ENCODE results near the gene ANKHD1.
"Not testable (repeated sequence)": the region's sequence is repeated elsewhere in the genome, so short reads cannot be mapped to it uniquely, and the experiment has no call there.

The ANKHD1 gene

DNA sequence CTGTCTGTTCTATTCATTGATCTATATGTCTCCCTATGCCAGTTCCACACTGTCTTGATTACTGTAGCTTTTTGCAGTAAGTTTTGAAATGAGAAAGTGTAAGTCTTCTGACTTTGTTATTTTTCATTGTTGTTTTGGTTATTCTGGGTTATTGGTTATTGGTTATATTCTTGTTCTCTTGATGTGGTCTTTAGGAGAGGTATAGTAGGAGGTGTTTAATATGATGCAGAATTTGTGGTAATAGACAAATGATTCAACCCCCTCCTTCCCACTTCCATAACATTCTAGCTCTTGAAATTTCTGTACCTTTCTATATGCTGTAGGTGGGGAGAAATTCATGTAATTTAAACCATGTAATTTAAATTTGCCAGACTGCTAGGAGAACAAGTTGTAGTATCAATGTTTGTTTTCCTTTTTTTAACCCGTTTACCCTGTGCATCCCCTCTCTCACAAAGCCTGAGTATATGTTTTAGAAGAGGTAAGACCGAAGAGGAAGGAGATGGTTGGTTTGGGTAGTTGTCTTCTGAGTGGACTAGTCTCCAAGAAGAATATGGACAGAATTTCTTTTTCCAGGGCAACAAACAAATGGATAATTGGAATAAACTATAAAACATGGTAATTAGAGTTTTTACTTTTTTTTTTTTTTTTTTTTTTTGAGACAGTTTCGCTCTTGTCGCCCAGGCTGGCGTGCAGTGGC, 19.2 kb downstream of the ANKHD1 start:
- DNase-seq (ENCODE audit: low spot score) = no peak

DNA sequence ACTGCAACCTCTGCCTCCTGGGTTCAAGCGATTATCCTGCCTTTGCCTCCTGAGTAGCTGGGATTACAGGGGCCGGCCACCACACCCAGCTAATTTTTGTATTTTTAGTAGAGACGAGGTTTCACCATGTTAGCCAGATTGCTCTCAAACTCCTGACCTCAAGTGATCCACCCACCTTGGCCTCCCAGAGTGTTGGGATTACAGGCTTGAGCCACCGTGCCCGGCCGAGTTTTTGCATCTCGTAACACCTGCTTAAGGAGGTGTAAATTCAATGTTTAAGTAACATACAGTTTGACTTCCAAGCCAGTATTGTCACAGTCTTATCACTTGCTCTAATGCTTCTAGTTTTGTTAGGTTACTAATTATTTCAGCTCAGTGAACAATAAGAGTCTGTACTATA, 19.7 kb downstream of the ANKHD1 start:
- not testable (repeated sequence) for DNase-seq (ENCODE audit: low spot score)

DNA sequence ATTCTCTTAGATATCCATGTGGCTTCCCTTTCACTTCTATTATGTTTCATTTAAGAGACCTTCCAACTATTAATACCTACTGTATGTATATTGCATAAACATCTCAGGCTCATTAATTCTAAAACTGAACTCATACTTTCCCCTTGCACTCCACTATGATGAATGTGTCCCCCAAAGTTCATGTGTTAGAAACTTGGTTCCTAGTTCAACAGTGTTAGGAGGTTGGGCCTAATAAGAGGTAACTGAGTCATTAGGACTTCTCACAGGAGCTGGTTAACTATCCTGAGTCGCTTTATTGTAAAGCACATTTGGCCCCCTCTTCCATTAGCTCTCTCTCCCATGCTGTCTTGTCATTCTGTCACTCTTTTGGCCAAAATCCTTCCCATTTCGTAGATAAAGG, 22.0 kb downstream of the ANKHD1 start:
- DNase-seq (ENCODE audit: low spot score) = no peak

DNA sequence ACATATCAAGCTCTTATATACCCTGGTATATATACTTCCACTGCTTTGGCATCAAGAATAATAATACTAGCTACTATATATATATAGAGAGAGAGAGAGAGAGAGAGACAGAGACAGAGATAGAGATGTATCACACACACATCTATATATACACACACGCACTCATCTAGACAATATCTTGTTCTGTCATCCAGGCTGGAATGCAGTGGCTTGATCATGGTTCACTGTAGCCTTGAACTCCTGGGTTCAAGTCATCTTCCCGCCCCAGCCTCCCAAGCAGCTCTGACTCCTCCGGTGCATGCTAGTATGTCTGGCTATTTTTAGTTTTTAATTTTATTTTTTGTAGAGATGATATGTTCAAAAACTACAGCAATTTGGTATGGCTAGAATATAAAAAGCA, 22.5 kb downstream of the ANKHD1 start:
- no peak for DNase-seq (ENCODE audit: low spot score)

DNA sequence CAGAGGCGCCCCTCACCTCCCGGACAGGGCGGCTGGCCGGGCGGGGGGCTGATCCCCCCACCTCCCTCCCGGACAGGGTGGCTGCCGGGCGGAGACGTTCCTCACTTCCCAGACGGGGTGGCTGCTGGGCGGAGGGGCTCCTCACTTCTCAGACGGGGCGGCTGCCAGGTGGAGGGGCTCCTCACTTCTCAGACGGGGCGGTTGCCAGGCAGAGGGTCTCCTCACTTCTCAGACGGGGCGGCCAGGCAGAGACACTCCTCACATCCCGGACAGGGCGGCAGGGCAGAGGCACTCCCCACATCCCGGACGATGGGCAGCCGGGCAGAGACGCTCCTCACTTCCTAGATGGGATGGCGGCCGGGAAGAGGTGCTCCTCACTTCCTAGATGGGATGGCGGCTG, 26.1 kb downstream of the ANKHD1 start:
- not testable (repeated sequence) for DNase-seq (ENCODE audit: low spot score)

DNA sequence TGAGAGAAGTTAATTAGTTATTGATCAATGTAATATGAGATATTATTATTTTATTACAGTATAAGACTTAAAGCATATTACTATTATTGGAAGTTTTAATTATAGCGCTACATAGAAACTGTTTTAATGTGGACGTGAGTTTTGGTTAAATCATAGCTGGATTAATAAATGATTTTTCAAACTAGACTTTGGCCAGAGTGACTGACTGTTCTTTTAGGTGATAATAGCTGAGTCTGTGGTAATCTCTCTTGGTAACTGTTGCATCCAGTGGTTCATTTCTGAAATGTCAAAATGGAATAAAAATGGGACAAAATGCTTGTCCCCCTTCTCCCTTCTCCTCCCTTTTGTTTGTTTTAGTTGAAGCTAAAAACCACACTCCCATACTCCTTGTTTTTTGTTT, 28.1 kb downstream of the ANKHD1 start:
- no peak for DNase-seq (ENCODE audit: low spot score)

DNA sequence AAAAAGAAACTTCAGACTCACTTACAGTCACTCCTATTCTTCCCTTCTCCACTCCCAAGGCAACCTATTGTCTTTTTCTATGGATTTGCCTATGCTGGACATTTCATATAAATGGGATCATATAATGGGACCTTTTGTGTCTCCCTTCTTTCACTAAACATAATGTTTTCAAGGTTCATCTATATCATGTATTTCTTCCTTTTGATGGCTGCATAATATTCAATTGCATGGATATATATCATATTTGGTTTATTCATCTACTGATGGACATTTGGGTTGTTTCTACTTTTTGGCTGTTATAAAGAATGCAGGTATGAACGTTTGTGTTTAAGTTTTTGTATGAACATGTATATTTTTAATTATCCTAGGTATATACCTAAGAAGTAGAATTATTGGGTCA, 30.6 kb downstream of the ANKHD1 start:
- no peak for DNase-seq (ENCODE audit: low spot score)

DNA sequence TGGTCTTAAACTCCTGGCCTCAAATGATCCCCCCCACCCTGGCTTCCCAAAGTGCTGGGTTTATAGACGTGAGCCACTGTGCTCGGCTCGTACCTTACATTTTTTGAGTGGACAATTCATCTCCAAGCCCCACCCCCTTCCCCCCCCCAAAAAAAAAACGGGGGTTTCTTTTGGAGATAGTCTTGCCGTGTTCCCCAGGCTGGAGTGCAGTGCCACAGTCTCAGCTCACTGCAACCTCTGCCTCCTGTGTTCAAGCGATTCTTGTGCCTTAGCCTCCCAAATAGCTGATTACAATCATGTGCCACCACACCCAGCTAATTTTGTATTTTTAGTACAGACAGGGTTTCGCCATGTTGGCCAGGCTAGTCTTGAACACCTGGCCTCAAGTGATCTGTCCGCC, 31.3 kb downstream of the ANKHD1 start:
- DNase-seq (ENCODE audit: low spot score) = no peak

DNA sequence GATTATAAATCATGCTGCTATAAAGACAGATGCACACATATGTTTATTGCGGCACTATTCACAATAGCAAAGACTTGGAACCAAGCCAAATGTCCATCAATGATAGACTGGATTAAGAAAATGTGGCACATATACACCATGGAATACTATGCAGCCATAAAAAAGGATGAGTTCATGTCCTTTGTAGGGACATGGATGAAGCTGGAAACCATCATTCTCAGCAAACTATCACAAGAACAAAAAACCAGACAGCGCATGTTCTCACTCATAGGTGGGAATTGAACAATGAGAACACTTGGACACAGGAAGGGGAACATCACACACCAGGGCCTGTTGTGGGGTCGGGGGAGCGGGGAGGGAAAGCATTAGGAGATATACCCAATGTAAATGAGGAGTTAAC, 55.7 kb downstream of the ANKHD1 start:
- DNase-seq (ENCODE audit: low spot score) = not testable (repeated sequence)

DNA sequence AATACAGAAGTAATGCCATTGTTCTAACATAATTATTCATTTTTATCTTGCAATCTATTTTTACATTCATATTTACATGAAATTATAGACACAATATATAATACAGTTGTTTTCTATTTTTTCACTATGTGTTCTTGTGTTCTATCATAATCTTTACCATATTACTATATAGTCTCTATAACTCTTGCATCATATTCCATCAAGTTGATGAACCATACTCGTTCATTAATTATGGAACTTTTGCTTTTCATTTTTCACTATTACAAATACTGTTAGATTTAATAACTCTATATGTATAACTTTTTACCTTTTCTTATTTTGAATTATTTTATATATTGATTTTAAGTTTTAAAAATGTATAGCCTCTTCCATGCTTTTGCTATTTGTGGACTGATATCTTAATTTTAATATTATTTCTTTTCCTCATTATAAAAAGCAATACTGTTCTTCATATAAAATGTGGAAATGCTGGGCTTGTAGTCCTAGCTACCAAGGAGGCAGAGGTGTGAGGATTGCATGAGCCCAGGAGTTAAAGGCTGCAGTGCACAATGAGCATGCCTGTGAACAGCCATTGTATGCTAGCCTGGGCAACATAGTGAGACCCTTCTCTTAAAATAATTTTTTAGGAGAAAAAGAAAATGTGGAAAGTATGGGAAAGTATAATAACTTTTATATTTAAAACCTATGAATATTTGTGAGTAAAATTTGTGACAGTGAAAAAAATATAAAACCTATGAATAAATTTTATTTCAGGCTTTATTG, 65.5 kb downstream of the ANKHD1 start:
- DNase-seq (ENCODE audit: low spot score) = no peak

DNA sequence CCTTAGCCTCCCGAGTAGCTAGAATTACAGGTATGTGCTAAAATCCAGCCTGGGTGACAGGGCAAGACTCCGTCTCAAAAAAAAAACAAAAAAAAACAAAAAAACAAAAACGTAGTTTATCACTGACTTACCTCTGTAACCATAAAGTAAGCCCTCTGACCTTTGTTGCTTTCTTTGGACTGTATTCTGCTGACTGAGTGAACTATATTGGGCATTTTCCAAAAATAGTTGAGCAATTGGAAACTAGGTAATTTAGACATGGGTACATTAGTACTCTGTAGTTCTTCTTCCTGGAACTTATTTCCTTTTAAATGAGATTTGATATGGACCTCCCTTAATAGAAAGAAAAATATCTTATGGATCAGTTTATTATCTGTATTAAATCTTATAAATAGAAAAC, 66.6 kb downstream of the ANKHD1 start:
- DNase-seq (ENCODE audit: low spot score) = no peak

DNA sequence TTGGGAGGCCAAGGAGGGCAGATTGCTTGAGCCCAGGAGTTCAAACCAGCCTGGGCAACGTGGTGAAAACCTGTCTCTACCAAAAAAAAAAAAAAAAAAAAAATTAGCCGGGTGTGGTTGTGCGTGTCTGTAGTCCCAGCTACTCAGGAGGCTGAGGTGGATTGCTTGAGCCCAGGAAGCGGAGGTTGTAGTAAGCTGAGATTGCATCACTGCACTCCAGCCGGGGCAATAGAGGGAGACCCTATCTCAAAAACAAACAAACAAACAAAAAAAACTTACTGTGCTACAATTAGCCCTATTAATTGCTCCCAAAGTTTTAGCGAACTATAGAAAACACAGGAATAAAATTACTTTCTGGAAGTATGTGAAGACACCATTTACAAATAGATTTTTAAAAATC, 67.6 kb downstream of the ANKHD1 start:
- DNase-seq (ENCODE audit: low spot score) = no peak

DNA sequence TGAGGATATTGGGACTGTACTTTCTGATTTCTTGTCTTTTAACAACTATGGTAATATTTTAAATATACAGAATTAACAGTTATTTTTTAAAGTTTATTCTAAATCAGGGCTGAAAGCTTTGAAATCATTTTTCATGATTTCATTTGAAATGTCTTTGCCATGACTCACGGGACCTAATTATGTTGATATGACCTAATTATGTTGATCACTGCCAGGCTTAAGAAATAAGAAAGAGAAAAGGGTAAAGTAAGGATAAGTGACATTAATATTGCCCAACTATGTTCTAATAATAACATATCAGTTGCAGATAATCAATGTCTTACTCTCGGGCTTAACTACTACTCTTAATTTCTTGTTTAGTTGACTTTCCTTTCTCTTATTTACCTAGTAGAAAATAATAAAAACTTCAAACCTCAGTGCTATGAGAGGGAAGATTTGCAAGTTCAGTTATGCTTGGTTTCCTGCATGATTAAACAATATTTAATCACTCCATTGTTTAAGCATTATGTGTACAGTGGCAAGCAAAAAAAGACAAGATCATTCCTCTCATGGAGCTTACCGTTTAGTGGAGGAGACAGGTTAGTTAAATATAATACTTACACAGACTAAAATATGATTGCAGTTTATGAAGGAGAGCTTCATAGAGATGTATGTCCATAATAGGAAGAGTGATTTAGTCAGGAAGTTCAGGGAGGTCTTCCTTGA, 78.8 kb downstream of the ANKHD1 start:
- no peak for DNase-seq (ENCODE audit: low spot score)

DNA sequence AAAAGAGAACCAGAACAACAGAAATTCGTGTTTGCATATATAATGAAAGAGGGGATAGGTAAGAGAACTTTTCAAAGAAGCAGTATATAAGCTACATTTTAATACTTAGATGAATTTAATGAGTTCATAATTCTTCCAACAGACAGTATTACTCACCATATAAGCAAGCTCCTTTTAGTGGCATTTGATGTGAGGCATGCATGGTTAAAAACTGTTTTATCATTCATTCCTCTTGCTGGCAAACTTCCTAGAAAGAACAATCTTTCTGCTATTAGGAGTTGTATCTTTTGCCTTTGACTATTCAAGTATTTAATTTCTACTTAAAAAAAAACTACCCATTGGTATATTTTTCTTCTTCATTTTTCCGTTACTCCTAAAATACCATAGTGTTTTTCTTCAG, 80.1 kb downstream of the ANKHD1 start:
- no peak for DNase-seq (ENCODE audit: low spot score)

DNA sequence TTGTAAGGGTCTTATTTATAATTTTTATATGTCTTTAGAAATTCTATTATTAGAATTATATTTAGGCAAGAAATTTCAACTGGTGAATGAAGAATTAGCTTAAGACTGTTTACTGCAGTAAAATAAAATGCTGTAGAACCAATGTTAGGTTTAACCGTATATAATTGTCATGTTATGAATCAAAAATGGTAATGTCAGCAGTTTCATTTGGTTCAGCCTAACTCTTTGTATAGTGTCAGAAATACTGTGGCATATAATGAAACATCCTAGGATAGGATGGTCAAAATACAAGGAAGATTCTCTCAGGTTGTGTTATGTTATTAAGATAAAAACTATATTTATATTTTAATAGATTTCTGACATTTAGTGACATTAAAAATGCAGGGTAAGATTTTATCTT, 81.4 kb downstream of the ANKHD1 start:
- no peak for DNase-seq (ENCODE audit: low spot score)

DNA sequence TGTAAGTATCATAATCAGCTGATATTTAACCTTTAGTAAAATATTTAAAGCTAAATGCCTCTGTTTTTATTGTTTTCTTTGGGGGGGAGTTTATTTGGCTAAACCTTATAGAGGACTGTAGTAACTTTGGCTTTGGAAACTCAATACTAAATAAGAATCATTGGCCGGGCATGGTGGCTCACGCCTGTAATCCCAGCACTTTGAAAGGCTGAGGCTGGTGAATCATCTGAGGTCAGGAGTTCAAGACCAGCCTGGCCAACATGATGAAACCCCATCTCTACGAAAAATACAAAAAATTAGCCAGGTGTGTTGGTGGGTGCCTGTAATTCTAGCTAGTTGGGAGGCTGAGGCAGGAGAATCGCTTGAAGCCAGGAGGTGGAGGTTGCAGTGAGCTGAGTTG, 86.5 kb downstream of the ANKHD1 start:
- DNase-seq (ENCODE audit: low spot score) = not testable (repeated sequence)

DNA sequence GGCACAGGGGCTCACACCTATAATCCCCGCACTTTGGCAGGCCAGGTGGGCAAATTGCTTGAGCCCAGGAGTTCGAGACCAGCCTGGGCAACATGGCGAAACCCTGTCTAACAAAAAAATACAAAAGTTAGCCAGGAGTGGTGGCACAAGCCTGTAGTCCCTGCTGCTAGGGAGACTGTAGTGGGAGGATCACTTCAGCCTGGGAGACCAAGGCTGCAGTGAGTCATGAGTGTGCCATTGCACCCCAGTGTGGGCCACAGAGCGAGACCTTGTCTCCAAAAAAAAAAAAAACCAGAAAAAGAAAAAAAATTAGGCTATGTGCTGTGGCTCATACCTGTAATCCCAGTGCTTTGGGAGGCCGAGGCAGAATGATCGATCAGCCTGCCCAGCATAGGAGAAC, 87.3 kb downstream of the ANKHD1 start:
- no peak for DNase-seq (ENCODE audit: low spot score)

DNA sequence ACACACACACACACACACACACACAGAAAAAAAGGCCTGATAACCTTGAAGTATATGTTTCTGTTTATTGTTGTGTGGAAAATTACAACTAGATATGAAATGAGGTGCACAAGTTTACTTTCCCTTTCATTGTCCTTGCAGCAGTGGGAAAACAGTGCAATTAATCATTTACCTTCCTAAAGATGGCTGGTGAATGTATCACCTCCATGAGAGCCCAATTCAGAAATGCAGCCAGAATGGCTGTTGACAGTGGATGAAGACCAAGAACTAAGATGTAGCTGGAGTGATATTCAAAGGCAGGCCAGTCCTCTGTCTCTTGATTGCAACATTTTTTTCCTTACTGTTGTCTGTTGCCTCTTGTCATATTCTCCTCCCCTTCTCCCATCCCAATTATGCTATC, 96.3 kb downstream of the ANKHD1 start:
- DNase-seq (ENCODE audit: low spot score) = no peak

DNA sequence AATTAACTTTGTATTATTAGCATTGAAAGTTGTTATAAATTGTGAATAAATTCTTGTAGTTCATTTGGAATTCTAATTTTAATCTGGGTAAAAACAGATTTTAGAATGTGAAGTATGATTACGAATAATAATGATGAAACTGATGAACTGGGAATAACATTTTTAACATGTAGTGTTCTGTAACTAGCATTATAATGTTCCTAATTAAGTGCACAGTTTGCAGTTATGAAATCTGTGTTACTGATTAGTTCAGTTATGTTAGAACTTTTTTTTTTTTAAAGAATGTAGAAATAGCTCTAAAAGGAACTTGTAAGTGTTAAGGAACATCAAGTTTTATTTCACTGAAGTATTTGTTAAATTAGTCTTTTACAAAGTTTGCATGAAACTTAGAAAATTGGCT, 97.0 kb downstream of the ANKHD1 start:
- no peak for DNase-seq (ENCODE audit: low spot score)

DNA sequence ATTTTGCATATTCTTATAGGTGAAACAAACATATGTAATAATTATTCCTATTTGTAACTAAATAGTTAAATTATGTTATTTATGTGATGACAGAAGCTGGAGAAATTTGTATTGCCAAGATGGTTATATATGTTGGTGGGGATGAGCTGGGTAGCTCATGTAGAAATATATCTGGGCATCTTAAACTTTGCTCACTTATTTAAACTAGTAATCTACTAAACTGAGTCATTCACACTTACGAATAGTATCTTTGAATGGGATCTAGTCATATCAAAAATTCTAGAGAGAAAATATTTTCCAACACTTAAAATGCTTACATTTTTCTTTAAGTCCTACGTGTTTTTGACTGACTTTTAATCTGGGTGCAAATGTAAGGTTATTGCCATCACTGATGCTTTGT, 101.2 kb downstream of the ANKHD1 start:
- DNase-seq (ENCODE audit: low spot score) = no peak

DNA sequence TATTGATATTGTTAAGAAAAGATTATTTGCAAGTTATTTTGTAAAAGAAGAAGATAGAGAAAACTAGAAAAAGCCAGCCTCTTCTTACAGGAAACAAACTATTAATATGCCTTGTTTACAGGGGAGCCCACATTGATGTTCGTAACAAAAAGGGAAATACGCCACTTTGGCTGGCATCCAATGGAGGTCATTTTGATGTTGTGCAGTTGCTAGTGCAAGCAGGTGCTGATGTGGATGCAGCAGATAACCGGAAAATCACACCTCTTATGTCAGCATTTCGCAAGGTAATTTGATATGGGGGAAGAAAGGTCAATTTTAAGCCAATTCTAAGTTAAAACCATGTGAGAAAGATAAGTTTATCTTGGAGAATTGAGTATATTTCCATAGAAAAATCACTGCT, 108.3 kb downstream of the ANKHD1 start:
- DNase-seq (ENCODE audit: low spot score) = peak; percentile 26

DNA sequence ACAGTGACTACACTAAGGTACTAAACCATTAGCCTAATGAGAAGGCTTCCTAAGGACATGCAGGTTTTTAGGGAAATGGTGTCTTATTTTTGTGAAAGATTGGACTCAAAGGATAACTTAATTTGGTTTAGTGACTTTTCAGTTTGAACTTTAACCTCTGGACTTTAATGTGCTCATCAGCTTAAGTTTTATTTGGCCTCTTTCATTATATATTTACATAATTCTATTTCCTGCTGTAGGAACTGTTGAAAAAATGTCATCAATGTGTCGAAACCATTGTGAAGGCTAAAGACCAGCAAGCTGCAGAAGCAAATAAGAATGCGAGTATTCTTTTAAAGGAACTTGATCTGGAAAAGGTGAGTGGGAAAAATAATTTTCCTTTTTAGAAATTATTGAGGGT, 111.5 kb downstream of the ANKHD1 start:
- no peak for DNase-seq (ENCODE audit: low spot score)

DNA sequence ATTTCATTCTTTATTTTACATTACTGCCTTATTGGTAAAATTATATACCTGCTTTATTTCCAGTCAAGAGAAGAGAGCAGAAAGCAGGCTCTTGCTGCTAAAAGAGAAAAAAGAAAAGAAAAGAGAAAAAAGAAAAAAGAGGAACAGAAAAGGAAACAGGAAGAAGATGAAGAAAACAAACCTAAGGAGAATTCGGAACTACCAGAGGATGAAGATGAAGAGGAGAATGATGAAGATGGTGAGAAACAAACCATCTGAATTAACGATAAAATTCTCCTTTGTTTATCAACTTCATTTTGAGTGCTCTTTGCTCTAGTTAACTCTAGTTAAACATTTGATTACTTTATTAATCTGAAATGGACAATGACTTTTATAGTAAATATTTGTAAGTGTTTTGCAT, 122.4 kb downstream of the ANKHD1 start:
- no peak for DNase-seq (ENCODE audit: low spot score)

All from NAMALWA (cell line).